ENCODE results near the gene RAPGEF6. TPM values are rescaled to one million over a fixed set of nuclear protein-coding genes. Genes with fewer than 3 reads are reported as not detected.
A peak's percentile ranks its signal among the peaks of the same experiment; 100 is the strongest.

The RAPGEF6 gene
- total RNA-seq, 5 donors from 2014 or later (not counting 1 experiment from before 2014, with no cell fraction given): 82.9 to 122 (median 87.7) TPM

DNA sequence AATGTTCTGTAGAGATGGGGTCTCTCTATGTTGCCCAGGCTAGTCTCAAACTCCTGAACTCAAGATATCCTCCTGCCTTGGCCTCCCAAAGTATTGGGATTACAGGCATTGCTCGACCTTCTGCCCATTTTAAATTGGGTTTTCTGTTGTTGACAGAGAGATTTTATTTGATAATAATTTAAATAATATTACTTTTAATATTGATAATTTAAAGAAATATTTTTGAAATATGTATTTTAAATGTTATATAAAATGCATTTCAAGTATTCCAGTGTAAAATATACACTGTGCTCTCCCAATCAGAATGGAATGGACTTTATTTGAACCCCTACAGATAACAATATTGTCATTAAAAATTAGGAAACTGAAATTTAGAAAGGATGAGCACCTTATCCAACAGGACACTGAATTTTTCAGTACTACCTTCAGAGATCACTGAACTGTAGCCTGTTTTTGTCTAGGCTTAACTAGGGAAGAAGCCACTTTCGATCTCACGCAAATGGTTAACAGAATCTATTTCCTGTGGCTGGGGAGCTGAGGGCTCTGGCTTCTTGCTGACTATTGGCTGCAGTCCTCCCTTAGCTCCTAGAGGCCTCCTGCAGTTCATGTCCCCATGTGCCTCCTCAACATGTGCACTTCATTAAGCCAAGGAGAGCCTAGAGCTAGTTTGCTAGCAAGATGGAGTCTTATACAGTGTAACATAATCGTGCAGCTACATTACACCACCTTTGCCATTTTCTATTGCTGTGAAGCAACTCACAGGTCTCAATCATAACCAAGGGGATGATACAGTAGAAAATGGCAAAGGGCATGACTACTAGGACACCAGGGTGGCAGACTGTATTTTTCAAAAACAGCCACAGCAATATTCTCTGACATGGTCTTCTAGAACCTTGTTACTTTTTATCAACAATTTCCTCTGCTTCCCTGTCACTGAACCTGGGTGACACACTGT lies 221.1 kb downstream of the RAPGEF6 start:
- Histone ChIP-seq H3K9me3 (no peaks in the 10 kb centered on the region), H3K27ac (ENCODE audit: low read length) (peak overlapping the region; percentile 59), H3K36me3 (ENCODE audit: control insufficient read depth in 2 of 2, extremely low read depth in 1 of 2, insufficient read depth in 1 of 2, low read length in 1 of 2) (peaks cover 0 to 3% of the 10 kb centered on the region in 2 donors), H3K4me1 (ENCODE audit: control insufficient read depth in 1 of 2, extremely low read depth in 1 of 2, insufficient read depth in 2 of 2, low read length in 2 of 2) (peaks cover 9 to 16% of the 10 kb centered on the region in 2 experiments), H3K27me3 (replicated peaks in 1 of 2; ENCODE audit: control insufficient read depth in 2 of 2, extremely low read depth in 1 of 2, insufficient read depth in 2 of 2, low read length in 1 of 2) (no peaks in the 10 kb centered on the region), H3K4me3 (ENCODE audit: control insufficient read depth in 1 of 2, extremely low read depth in 1 of 2, low read length in 1 of 2) (no peak overlapping the region)
- Mint-ChIP-seq H3K36me3 (peaks cover 25% of the 10 kb centered on the region), H3K27me3 (no peaks in the 10 kb centered on the region), H3K4me3 (peak overlapping the region; percentile 29 to 47 (median 40)), H3K9me3 (no peaks in the 10 kb centered on the region), H3K4me1 (peaks cover 43 to 44% (median 43%) of the 10 kb centered on the region in 3 donors), H3K27ac (peak overlapping the region; percentile 94)
- ChIA-PET POLR2A (interaction anchor here (0.5 to 1.5 kb wide), 4 partner anchors 10 to 149 kb away, joined by 3 to 5 read pairs (median 4); no protein-coding TSS in a partner anchor), CTCF (interaction anchor here in 1 of 2 donors (0.6 to 3.0 kb wide), 7 partner anchors 10 to 543 kb away, joined by 3 to 12 read pairs (median 3); no protein-coding TSS in a partner anchor)
- 0% methylated on average over 1 of the region's 4 CpGs for WGBS (ENCODE audit: insufficient coverage)
- ATAC-seq (replicated peaks in 1 of 4) (peak; percentile 56 to 72 (median 62)), DNase-seq (peak in 19 of 35 experiments; percentile 5 to 52 (median 14))

DNA sequence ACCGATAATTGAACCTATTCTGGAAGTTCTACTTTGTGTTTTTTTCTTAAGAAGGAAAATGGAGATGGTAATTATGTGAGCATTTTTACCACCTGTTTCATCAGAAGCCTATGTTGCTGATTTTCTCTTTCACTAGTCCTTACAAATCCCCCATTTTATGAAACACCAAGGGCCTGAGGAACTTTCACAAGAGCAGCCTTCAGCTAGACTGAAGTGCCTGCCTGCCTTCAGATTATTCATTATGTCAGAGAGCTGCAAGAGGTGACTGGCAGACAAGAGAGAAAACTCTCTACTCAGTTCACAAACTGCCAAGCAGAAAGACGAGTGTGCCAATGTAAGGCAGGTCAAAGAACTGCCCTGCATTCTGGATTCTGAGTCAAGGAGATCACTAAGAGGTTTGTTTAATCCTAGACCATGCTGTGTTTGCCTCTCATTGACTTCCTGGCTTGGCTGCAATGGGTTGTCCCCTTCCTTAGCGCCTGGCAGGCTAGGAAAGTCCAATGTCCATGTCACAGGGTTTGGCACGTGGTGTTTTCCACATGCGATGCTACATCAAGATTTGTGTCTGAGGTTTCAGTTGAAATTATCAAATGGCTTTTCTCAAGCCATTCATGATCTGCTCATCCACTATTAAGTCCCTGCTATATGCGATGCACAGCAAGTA lies 227.9 kb downstream of the RAPGEF6 start:
- Histone ChIP-seq H3K9me3 (peaks cover 2% of the 10 kb centered on the region), H3K27ac (ENCODE audit: low read length) (no peak overlapping the region), H3K36me3 (ENCODE audit: control insufficient read depth in 2 of 2, extremely low read depth in 1 of 2, insufficient read depth in 1 of 2, low read length in 1 of 2) (peaks cover 16 to 30% of the 10 kb centered on the region in 2 donors), H3K4me1 (ENCODE audit: control insufficient read depth in 1 of 2, extremely low read depth in 1 of 2, insufficient read depth in 2 of 2, low read length in 2 of 2) (no peaks in the 10 kb centered on the region), H3K27me3 (replicated peaks in 1 of 2; ENCODE audit: control insufficient read depth in 2 of 2, extremely low read depth in 1 of 2, insufficient read depth in 2 of 2, low read length in 1 of 2) (no peaks in the 10 kb centered on the region), H3K4me3 (ENCODE audit: control insufficient read depth in 1 of 2, extremely low read depth in 1 of 2, low read length in 1 of 2) (no peak overlapping the region)
- Mint-ChIP-seq H3K4me1 (peaks cover 7 to 20% (median 16%) of the 10 kb centered on the region in 3 donors), H3K27ac (peak overlapping the region; percentile 46 to 72), H3K4me3 (no peak overlapping the region), H3K36me3 (peaks cover 80% of the 10 kb centered on the region), H3K27me3 (no peaks in the 10 kb centered on the region), H3K9me3 (peaks cover under 1 to 10% (median 8%) of the 10 kb centered on the region in 3 donors)
- ATAC-seq (replicated peaks in 1 of 4): no peak
- 100% methylated on average over 4 of the region's 6 CpGs for WGBS (ENCODE audit: insufficient coverage)
- DNase-seq: no peak
- ChIA-PET CTCF (no interaction called here), POLR2A (interaction anchor here (0.7 to 1.1 kb wide), 3 partner anchors 11 to 128 kb away, joined by 3 read pairs; no protein-coding TSS in a partner anchor)

DNA sequence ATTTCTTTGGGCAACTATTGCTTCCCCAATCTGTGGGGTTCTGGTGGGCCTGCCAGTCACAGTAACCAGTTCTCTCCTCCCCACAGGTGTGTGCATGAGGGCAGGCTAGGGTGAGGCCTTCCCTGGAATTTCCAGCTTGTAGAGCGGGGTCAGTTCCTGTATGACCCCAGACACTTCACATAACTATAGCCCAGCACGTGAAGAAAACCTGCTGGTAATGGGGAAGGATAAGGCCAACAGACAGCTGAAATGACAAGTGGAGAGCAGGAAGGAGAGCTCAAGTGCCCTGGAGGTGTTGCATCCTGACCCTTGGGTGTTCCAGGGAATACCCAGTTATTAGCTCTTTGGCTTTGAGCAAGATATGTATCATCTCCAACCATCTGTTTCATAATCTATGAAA lies 229.0 kb downstream of the RAPGEF6 start:
- Histone ChIP-seq H3K36me3 (ENCODE audit: control insufficient read depth in 2 of 2, extremely low read depth in 1 of 2, insufficient read depth in 1 of 2, low read length in 1 of 2) (peaks cover 16 to 34% of the 10 kb centered on the region in 2 donors), H3K27me3 (replicated peaks in 1 of 2; ENCODE audit: control insufficient read depth in 2 of 2, extremely low read depth in 1 of 2, insufficient read depth in 2 of 2, low read length in 1 of 2) (no peaks in the 10 kb centered on the region), H3K9me3 (peaks cover 2% of the 10 kb centered on the region), H3K4me1 (ENCODE audit: control insufficient read depth in 1 of 2, extremely low read depth in 1 of 2, insufficient read depth in 2 of 2, low read length in 2 of 2) (no peaks in the 10 kb centered on the region), H3K27ac (ENCODE audit: low read length) (no peak overlapping the region), H3K4me3 (ENCODE audit: control insufficient read depth in 1 of 2, extremely low read depth in 1 of 2, low read length in 1 of 2) (no peak overlapping the region)
- Mint-ChIP-seq H3K36me3 (peaks cover 80% of the 10 kb centered on the region), H3K27me3 (no peaks in the 10 kb centered on the region), H3K4me3 (no peak overlapping the region), H3K27ac (peak overlapping the region; percentile 58 to 64), H3K9me3 (peaks cover 5 to 14% (median 11%) of the 10 kb centered on the region in 3 donors), H3K4me1 (peaks cover 7 to 21% (median 18%) of the 10 kb centered on the region in 3 donors)
- CTCF ChIA-PET: interaction anchor here in 1 of 2 donors (1.1 to 1.5 kb wide), 2 partner anchors 9 to 24 kb away, joined by 3 to 7 read pairs; no protein-coding TSS in a partner anchor
- DNase-seq: no peak
- no CpG with 5 or more reads among the region's 2 CpGs for WGBS (ENCODE audit: insufficient coverage)
- POLR2A ChIA-PET: interaction anchor here (0.5 to 1.1 kb wide), 5 partner anchors 10 to 75 kb away, joined by 3 to 6 read pairs (median 3); no protein-coding TSS in a partner anchor
- peak in 2 of 4 experiments; percentile 15 to 20 for ATAC-seq (replicated peaks in 1 of 4)

DNA sequence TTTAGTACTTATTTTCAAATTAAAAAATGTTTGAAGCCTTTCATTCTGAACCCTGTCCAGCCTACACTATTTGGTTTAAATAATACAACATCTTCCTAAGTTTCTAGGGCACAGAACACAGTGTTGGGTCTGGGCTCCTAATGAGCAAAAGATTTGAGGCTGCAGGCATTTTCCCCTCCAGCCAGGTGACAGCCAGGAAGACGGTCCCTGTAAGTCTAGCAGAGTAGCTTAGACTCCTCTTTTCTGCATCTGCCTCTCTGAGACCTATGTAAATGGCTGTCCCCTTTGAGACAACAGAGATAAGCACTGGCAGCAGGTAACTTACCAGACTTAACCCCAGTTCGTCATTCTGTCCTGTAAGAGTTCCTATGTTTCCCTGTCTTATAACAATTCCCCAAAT lies 229.4 kb downstream of the RAPGEF6 start:
- no peaks in the 10 kb centered on the region for H3K27me3 Mint-ChIP-seq
- H3K27ac ChIP-seq (ENCODE audit: low read length): no peak overlapping the region
- H3K4me3 ChIP-seq (ENCODE audit: control insufficient read depth in 1 of 2, extremely low read depth in 1 of 2, low read length in 1 of 2): no peak overlapping the region
- WGBS (ENCODE audit: insufficient coverage): 100% methylated on average over 1 of the region's 2 CpGs
- H3K9me3 ChIP-seq: peaks cover 2% of the 10 kb centered on the region
- H3K36me3 ChIP-seq (ENCODE audit: control insufficient read depth in 2 of 2, extremely low read depth in 1 of 2, insufficient read depth in 1 of 2, low read length in 1 of 2): peaks cover 16 to 36% of the 10 kb centered on the region in 2 donors
- H3K4me3 Mint-ChIP-seq: no peak overlapping the region
- peak overlapping the region; percentile 58 to 64 for H3K27ac Mint-ChIP-seq
- no peaks in the 10 kb centered on the region for H3K27me3 ChIP-seq (replicated peaks in 1 of 2; ENCODE audit: control insufficient read depth in 2 of 2, extremely low read depth in 1 of 2, insufficient read depth in 2 of 2, low read length in 1 of 2)
- peaks cover 5 to 17% (median 11%) of the 10 kb centered on the region in 3 donors for H3K9me3 Mint-ChIP-seq
- peak in 3 of 4 experiments; percentile 18 to 30 (median 21) for ATAC-seq (replicated peaks in 1 of 4)
- POLR2A ChIA-PET: interaction anchor here in 1 of 2 donors (0.5 to 1.1 kb wide), 4 partner anchors 9 to 75 kb away, joined by 3 to 6 read pairs (median 3); no protein-coding TSS in a partner anchor
- peaks cover 5 to 22% (median 21%) of the 10 kb centered on the region in 3 donors for H3K4me1 Mint-ChIP-seq
- H3K36me3 Mint-ChIP-seq: peaks cover 81% of the 10 kb centered on the region
- CTCF ChIA-PET: interaction anchor here in 1 of 2 donors (1.1 to 1.5 kb wide), 2 partner anchors 10 to 24 kb away, joined by 3 to 7 read pairs; no protein-coding TSS in a partner anchor
- no peak for DNase-seq
- no peaks in the 10 kb centered on the region for H3K4me1 ChIP-seq (ENCODE audit: control insufficient read depth in 1 of 2, extremely low read depth in 1 of 2, insufficient read depth in 2 of 2, low read length in 2 of 2)

DNA sequence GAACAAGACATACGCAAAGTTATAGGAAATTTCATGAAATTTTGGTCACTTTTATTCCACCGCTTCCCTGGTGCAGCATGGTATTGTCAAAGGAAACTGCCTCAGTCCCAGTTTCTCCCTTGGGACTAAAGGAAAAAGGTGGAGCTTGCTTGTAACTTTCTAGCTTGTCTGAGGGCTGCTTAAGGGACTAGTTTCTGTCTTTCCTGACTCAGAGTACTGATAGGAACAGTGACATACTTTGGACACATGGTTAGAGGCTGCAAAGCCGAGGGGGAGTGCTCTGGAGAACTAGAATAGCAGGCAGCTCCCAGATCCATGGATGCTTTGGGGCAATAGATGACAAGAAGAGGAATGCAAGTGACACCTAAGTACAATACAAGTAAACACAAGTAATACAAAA lies 234.4 kb downstream of the RAPGEF6 start:
- Mint-ChIP-seq H3K27me3 (no peaks in the 10 kb centered on the region), H3K9me3 (peaks cover 5 to 18% (median 11%) of the 10 kb centered on the region in 3 donors), H3K36me3 (peaks cover 80% of the 10 kb centered on the region), H3K4me1 (peaks cover 40 to 54% (median 41%) of the 10 kb centered on the region in 3 donors), H3K4me3 (no peak overlapping the region), H3K27ac (peak overlapping the region; percentile 60 to 79)
- H3K36me3 ChIP-seq (ENCODE audit: control insufficient read depth in 2 of 2, extremely low read depth in 1 of 2, insufficient read depth in 1 of 2, low read length in 1 of 2): peaks cover 6 to 48% of the 10 kb centered on the region in 2 donors
- ChIA-PET CTCF (interaction anchor here (0.6 to 0.7 kb wide), 4 partner anchors 19 to 242 kb away, joined by 3 to 7 read pairs (median 3); no protein-coding TSS in a partner anchor), POLR2A (no interaction called here)
- H3K4me3 ChIP-seq (ENCODE audit: control insufficient read depth in 1 of 2, extremely low read depth in 1 of 2, low read length in 1 of 2): no peak overlapping the region
- H3K27me3 ChIP-seq (replicated peaks in 1 of 2; ENCODE audit: control insufficient read depth in 2 of 2, extremely low read depth in 1 of 2, insufficient read depth in 2 of 2, low read length in 1 of 2): no peaks in the 10 kb centered on the region
- H3K9me3 ChIP-seq: peaks cover 2% of the 10 kb centered on the region
- DNase-seq: no peak
- peak overlapping the region; percentile 10 for H3K27ac ChIP-seq (ENCODE audit: low read length)
- WGBS (ENCODE audit: insufficient coverage): 100% methylated on average over 2 of the region's 3 CpGs
- peaks cover 8 to 13% of the 10 kb centered on the region in 2 experiments for H3K4me1 ChIP-seq (ENCODE audit: control insufficient read depth in 1 of 2, extremely low read depth in 1 of 2, insufficient read depth in 2 of 2, low read length in 2 of 2)
- no peak for ATAC-seq (replicated peaks in 1 of 4)

Measured in T-cell (primary cell).